Stimulated activated CD4-positive, alpha-beta T cell treated with anti-CD3 and anti-CD28 coated beads, TNF-alpha, amount 100 ng/mL, for 48 hours (primary cell): Measurements from ENCODE around the gene NRARP.
A peak's percentile ranks its signal among the peaks of the same experiment; 100 is the strongest.
"Not testable (repeated sequence)": the region's sequence is repeated elsewhere in the genome, so short reads cannot be mapped to it uniquely, and the experiment has no call there.

Experiments used
- DNase-seq, 3 donors: peaks; one replicate each; pipeline ENCODE4 v3.0.0-alpha.2; 2020; ENCODE audit warnings: low read depth in 3 of 3

Gene NRARP, protein sequence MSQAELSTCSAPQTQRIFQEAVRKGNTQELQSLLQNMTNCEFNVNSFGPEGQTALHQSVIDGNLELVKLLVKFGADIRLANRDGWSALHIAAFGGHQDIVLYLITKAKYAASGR

DNA sequence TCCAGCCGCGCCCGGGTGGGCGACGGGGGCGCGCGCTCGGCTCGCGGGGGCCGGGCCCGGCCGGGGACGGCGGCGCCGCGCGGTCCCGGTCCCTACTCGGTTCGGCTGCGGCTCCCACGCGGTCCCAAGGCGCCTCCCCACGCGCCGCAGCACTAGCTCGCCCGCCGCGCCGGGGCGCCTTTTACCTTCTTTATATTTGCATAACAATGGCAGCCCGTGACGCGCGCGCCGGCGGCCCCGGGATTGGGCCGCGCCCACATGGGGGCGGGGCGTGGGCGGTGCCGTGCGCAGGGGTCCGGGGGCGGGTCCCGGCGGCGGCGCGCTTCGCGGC lies at the start of gene NRARP:
Gene NRARP (minus strand): TSS at position 154 of the 331 bp plus-strand sequence. CDS start 343 bp downstream, outside the sequence.
- DNase-seq, result peak; percentile 77 to 92 (median 84)

DNA sequence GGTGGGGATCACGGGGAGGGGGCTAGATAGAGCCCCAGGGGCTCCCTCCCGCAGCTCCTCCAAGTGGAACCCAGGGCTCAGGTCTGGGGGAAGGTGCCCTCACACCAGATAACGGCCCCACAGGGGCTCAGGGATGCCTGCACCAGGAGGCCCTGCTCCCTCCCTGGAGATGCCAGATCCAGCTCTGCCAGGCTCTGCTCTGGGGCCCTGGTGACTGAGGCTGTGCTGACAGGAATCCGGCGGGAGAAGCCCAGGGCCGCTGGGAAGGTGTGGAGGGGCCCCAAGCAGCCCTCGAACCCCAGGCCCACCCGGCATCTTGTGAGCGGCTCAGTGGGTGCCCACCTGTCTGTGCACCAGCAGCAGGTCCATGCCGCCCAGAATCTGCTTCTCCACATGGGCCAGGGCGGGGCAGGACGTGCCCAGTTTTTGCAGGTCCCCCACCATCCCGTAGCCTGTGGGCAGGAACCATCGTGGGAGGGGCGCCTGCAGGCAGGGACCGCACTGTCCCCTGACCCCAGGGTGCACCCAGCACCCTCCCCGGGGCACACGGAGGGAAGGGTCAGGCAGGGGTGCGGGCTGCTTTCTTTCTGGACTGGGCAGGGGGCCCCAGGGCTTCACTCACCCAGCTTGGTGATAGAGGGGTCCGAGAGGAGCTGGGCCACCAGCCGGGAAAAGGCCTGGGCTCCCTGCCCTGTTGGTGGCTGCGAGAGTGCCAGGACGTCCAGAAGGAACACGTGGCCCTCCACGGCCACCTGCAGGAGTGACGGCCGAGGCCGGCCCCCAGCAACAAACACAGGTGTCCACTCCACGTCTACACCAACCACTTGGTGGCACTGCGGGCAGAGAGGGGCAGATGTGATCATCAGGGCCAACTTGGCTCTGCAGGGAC lies 48.9 kb upstream of the NRARP start:
- no peak for DNase-seq

DNA sequence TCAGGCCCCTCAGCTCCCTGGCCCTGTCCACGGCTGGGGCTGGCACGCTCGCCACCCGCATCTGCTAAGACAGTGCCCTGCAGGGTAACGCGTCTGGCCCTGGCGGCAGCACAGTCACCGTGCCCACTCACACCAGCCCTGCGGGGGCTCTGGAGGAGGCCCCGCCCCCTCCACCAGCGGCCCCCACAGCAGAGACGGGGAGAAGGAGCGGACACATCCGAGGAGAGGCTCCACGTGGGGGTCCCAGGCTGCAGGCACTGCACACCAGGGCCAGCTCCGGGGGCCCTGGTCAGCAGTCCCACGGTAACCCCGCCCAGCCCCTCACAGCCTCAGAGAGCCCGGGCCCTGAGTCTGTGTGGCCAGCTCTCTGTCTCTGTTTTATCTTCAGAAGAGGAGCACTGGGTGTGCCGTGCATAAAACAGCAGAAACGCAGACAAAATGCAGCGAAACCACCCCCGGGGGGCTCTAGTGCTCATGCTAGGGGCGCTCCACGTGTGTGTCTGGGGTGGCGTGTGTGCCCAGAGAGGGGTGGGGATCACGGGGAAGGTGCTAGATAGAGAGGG lies 47.5 kb upstream of the NRARP start:
- DNase-seq, result no peak

DNA sequence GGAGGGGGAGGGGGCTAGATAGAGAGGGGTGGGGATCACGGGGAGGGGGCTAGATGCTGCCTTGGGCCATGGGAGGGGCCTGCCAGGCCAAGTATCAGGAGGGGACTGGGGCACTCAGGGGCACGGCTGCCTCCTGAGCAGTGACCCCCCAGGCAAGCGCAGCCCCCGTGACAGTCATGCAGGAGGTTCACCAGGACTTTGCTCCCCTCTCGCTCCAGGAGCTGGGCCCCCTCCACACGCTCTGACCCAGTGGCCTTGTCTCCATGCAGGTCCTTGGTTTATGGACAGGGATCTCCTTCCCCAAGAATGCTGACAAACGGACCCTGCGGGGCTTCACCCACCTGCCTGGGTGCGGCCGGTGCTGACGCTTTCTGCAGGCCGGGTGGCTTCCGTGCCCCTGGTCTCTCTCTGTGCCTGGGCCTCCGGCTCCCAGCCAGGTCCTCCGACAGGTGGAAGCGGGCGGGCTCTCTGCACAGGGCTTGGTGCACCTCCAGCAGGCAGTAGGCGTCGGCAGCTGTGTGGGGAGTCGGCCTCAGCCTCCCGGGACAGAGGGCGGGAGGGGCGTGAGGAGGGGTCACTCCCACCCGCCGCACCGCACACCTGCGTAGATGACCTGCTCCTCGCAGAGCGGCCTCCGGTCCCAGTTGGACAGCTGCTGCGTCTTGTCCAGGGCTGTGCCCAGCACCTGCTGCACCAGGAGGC lies 46.8 kb upstream of the NRARP start:
- no peak for DNase-seq

DNA sequence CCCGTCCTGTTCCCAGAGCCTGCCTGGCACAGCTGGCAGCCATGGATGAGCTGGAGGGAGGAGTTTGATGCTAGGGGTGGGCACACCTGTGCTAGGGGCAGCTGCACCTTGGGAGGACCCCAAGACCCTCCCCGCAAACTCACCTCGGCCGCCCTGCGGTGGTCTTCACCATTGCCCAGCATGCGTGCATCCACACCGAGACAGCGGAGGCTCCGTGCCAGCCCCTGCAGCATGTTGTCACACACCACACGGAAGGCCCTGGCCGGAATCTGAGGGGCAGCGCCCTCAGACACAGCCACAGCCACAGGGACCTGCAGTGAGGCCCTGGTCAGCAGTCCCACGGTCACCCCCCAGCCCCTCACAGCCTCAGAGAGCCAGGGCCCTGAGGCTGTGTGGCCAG lies 45.9 kb upstream of the NRARP start:
- no peak for DNase-seq

DNA sequence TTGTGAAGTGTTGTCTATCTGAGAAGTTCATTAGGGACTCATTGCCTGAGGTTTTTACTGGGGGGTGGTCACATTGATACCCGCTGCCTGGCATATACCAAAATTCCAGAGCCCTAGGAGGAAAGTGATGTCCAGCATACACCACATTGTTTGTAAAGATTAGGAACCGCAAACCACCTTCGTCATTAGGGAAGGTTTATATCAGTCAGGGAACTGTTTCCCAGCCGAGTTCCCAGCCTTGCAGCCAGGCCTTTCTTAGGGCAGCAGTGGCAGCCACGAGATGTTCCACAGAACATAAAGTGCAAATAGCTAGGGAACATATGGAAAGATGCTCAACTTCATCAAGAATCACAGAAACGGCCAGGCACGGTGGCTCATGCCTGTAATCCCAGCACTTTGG lies 40.4 kb upstream of the NRARP start:
- DNase-seq, result no peak

DNA sequence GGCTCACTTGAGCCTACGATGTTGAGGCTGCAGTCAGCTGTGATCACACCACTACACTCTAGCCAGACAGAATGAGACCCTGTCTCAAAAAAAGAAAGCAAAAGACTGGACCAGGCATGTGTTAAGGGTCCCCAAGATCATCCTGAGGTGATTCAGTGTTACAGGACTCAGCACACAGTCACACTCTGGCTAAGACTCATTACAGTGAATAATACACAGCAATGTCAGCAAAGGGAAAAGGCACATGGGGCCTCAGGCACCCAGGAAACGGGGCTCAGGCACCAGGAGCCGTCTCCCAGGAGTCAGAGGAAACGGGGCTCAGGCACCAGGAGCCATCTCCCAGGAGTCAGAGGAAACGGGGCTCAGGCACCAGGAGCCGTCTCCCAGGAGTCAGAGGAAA lies 39.2 kb upstream of the NRARP start:
- no peak for DNase-seq

DNA sequence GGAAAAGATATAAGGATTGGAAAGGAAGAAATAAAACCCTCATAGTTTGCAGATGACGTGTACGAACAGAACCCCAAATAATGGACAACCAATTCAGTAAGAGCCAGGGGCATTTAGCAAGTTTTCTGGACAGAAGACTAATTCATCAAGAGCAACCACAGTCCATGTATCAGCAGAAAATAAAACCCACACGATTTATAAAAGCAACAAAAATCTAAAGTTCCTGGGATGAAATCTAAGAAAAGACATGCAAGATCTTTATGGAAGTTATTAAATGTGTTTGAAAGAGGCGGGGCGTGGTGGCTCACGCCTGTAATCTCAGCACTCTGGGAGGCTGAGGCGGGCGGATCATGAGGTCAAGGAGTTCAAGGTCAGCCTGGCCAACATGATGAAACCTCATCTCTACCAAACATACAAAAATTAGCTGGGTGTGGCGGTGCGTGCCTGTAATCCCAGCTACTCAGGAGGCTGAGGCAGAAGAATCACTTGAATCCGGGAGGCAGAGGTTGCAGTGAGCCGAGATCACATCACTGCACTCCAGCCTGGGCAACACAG lies 37.9 kb upstream of the NRARP start:
- DNase-seq, result not testable (repeated sequence)

DNA sequence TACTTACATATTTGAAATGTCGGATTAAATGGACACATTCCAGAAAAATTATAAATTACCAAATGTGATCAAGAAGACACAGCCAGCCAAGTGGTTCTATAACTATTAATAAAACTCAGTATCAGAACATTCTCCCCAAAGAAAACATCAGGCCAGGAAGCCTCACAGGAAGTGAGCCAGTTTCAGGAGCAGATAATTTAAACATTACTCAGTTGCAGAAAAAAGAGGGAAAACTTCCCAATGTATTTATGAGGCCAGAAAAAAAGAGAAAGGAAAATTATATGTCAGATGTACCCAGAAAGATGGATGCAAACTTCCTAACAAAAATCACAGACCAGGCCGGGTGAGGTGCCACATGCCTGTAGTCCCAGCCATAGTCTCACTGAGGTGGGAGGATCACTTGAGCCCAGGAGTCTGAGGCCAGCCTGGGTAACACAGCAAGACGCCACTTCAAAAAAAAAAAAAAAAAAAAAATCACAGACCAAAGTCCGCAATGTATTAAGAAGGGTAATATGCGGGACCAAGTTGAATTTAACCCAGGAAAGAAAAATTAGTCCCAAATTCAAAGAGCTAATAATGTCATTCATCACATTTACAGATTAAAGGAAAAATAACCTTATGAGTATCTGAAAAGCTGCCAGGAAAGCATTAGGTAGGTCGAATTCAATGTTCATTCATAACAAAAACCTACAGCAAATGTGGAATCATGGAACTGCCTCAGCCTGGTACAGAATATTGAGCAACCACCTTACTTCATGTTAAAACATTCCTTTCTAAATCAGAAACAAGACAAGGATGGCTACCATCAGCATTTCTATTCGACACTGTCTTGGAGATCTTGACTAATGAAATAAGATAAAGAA lies 37.2 kb upstream of the NRARP start:
- DNase-seq, result no peak

DNA sequence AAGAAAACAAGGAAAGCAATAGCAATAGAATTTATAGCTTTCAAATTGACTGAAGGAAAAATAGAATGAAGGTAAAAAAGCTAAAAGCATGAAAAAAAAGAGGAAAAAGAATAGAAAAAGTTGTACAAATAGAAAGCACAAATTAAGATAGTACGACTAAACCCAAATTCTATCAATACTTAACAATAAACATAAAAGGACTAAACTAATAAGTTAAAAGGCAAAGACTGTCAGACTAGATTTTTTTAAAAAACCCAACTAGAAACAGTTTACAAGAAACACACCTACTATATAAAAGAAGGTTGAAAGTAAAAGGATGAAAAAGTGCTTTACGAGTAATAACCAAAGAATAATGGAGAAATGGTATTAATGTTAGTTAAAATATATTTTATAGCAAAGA lies 34.7 kb upstream of the NRARP start:
- DNase-seq, result no peak

DNA sequence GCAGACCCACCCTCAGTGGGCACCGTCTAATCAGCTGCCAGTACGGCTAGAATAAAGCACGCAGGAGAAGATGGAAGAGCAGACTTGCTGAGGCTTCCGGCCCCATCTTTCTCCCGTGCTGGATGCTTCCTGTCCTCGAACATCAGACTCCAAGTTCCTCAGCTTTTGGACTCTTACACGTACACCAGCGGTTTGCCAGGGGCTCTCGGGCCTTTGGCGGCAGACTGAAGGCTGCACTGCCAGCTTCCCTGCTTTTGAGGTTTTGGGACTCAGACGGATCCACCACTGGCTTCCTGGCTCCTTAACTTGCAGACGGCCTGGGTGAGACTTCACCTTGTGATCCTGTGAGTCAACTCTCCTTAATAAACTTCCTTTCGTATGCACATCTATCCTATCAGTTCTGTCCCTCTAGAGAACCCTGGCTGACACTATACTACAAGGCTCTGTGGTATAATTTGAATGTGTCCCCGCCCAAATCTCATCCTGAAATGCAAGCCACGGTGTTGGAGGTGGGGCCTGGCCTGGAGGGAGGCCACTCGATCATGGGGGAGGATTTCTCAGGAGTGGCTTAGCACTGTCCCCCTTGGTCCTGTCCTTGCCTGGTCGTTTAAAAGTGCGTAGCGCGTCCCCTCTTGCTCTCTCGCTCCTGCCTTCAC lies 31.1 kb upstream of the NRARP start:
- DNase-seq, result no peak

DNA sequence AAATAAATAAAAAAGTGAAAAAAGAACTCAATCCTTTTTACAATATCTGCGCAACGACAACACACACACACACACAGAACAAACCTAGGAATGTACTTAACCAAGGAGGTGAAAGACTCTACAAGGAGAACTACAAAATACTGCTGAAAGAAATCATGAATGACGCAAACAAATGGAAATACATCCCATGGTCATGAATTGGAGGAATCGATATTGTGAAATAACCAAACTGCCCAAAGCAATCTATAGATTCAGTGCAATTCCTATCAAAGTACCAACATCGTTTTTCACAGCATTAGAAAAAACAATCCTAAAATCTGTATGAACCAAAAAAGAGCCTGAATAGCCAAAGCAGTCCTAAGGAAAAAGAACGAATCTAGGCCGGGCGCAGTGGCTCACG lies 29.9 kb upstream of the NRARP start:
- DNase-seq, result no peak

DNA sequence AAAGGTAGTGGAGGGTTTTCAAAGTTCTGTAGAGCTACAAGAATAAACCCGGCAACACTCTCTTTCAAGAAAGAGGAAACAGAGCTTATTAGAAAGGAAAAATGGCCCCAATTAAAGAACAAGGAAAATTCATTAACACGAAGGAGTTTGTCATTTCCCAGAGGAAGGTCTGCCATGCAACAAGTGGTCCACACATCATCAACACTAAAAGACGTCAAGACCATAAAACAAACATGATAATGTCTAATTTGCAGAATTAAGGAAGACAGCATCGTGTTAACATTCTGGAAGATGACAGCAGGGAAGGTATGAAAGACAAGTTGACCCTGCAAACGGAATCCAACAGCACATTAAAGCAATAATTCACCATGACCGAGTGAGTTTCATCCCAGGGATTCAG lies 28.6 kb upstream of the NRARP start:
- no peak for DNase-seq

DNA sequence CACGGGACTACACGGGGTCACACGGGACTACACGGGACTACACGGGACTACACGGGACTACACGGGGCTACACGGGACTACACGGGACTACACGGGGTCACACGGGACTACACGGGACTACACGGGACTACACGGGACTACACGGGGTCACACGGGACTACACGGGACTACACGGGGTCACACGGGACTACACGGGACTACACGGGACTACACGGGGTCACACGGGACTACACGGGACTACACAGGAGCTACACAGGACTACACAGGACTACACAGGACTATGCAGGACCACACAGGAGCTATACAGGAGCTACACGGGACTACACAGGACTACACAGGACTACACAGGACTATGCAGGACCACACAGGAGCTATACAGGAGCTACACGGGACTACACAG lies 27.5 kb upstream of the NRARP start:
- not testable (repeated sequence) for DNase-seq

DNA sequence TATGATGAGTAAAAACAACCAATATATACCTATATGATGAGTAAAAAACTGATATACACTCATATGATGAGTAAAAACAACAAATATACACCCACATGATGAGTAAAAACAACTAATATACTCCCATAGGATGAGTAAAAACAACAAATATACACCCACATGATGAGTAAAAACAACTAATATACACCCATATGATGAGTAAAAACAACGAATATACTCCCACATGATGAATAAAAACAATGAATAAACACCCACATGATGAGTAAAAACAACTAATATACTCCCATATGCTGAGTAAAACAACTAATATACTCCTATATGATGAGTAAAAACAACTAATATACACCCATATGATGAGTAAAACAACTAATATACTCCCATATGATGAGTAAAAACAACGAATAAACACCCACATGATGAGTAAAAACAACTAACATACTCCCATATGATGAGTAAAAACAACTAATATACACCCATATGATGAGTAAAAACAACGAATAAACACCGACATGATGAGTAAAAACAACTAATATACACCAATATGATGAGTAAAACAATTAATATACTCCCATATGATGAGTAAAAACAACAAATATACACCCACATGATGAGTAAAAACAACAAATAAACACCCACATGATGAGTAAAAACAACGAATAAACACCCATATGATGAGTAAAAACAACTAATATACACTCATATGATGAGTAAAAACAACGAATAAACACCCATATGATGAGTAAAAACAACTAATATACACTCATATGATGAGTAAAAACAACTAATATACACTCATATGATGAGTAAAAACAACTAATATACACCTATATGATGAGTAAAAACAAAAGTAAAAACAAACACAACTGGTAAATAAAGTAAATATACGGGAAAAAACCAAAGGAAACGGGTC lies 25.8 kb upstream of the NRARP start:
- not testable (repeated sequence) for DNase-seq

DNA sequence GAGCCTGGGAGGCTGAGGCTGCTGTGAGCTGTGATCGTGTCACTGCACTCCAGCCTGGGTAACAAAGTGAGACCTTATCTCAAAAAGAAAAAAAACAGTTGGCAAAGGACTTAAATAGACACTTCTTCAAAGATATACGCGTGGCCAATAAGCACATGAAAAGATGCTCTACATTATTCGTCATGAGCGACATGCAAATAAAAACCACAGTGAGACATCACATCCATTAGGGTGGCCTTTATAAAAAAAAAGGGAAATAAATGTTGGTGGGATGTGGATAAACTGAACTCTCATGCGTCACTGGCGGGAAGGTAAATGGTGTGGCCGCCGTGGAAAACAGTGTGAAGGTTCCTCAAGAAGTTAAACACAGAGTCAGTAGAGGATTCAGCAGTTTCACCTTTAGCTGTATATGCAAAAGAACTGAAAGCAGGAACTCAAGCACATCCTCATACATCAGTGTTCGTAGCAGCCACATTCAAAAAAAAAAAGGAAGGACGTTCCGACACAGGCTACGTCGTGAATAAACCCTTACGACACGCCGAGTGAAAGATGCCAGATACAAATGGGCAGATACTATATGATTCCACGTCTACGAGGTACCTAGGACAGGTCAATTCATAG lies 24.5 kb upstream of the NRARP start:
- no peak for DNase-seq

DNA sequence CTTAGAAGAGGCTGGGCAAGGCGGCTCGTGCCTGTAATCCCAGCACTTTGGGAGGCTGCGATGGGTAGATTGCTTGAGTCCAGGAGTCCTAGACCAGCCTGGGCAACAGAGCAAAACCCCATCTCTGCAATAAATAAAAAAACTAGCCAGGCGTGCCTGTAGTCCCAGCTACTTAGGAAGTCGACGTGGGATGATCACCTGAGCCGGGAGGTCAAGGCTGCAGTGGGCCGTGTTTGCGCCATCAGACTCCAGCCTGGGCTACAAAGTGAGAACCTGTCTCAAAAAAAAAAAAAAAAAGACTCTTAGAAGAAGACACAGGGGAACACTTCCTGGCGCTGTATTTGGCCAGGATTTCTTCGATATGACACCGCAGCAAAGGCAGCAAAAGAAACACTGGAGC lies 23.7 kb upstream of the NRARP start:
- no peak for DNase-seq

DNA sequence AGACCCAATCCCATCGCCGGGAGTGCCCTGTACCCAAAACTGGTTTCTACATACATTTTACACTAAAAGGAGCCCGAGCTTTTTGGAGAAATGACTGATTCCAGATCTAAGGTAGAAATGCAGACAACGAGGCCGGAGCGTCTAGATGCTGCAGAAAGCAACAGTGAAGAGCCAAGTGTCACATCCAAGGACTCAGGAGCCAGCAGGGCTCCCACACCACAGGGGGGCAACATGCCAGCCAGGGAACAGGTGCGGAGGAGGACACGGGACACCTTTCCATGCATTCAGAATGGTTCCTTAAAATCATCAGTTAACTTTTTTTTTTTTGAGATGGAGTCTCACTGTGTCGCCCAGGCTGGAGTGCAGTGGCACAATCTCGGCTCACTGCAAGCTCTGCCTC lies 23.1 kb upstream of the NRARP start:
- no peak for DNase-seq
